HS-5 (cell line): ENCODE measurements around the gene TPM2.

ENCODE experiments used
- DNase-seq: peaks from one replicate; pipeline ENCODE4 v3.0.0-alpha.2; 2012; ENCODE audit warnings: low read depth

Gene TPM2

GRCh38 chr9:35689542-35690293, at the start of gene TPM2:
Gene TPM2, minus strand, starts transcription at chr9:35689925. Its CDS starts 108 bp downstream, at chr9:35689817.
- no peak for DNase-seq

DNA sequence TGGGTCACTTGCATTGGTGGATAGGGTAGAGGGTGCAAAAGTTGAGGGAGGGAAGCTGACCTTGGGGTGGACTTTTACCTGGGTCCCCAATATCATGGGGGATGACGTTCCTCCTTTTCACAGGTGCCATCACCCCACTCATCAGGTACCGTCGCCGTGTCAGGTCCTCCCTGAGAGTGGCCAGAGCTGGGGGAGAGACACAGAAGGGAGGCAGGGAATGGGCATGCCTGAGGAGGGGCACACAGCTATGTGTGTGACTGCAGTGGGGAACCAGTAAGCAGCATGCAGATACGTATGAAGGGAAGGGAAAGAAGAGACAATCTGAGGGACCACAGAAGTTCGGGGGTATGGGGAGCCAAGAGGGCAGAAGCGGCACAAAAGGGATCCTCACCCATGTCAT, 49.2 kb upstream of the TPM2 start:
- no peak for DNase-seq

DNA sequence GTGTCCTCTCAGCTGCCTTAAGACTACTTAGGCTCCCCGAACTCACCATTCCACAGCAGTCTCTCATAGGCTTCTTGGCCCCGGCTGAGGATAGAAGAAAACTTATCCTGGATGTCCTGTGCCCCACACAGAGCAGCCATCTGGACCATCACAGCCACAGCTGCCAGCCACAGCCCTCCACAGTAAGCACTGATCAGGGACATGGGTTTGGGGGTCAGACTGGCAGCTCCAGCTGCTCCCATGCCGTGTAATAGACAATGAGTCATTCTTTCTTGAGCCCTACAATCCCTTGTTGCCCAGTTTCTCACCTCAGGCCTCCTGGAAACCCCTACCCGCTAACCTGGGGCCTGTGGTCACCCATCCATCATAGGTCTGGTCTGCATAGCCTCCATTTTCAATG, 48.5 kb upstream of the TPM2 start:
- no peak for DNase-seq

- no peak for DNase-seq
Observed at GRCh38 chr9:35737143-35737542, 47.4 kb upstream of the TPM2 start.

DNA sequence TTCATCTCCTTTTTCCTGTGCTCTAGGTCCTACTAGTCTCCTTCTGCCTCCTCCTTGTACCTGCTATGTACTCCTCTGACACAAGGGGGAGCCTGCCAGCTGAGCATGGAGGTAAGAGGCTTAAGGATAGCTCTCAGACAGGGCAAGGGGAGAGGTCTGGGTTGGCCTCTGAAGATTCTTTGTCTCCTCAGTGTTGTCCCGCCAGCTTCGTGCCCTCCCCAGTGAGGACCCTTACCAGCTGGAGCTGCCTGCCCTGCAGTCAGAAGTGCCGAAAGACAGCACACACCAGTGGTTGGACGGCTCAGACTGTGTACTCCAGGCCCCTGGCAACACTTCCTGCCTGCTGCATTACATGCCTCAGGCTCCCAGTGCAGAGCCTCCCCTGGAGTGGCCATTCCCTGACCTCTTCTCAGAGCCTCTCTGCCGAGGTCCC, 46.5 kb upstream of the TPM2 start:
- no peak for DNase-seq

GRCh38 chr9:35734096-35734495, 44.4 kb upstream of the TPM2 start:
- DNase-seq, result no peak

DNA sequence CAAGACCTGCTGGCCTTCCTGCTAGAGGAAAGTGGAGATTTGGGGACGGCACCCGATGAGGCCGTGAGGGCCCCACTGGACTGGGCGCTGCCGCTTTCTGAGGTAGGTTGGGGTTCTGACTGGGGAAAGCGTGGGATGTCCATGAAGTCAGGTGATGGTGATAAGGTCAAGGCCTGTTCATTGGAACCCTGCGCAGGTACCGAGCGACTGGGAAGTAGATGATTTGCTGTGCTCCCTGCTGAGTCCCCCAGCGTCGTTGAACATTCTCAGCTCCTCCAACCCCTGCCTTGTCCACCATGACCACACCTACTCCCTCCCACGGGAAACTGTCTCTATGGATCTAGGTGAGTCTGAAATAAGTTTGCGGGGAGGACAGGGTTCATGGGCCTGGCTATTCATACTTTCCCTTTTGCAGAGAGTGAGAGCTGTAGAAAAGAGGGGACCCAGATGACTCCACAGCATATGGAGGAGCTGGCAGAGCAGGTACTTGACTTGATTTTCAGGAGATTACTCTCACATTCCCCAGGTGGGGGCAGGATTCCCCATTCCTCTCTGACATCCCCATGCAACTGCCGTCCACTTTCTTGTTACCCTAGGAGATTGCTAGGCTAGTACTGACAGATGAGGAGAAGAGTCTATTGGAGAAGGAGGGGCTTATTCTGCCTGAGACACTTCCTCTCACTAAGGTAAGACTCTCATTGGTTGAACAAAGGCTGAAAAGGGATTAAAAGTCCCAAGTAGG, 43.2 kb upstream of the TPM2 start:
- DNase-seq, result no peak

GRCh38 chr9:35732185-35732799, 42.6 kb upstream of the TPM2 start, which contains the start of the genes CREB3 and TLN1:
Gene CREB3, plus strand, starts transcription at chr9:35732666. Its CDS starts 107 bp downstream, at chr9:35732773.
Gene TLN1, minus strand, starts transcription at chr9:35732195. Its CDS starts 6,501 bp downstream, at chr9:35725694.
- peak; percentile 94 for DNase-seq

- DNase-seq, result no peak
Observed at GRCh38 chr9:35731415-35732184, 41.9 kb upstream of the TPM2 start.

- DNase-seq, result no peak
Observed at GRCh38 chr9:35730486-35730854, 40.7 kb upstream of the TPM2 start.

DNA sequence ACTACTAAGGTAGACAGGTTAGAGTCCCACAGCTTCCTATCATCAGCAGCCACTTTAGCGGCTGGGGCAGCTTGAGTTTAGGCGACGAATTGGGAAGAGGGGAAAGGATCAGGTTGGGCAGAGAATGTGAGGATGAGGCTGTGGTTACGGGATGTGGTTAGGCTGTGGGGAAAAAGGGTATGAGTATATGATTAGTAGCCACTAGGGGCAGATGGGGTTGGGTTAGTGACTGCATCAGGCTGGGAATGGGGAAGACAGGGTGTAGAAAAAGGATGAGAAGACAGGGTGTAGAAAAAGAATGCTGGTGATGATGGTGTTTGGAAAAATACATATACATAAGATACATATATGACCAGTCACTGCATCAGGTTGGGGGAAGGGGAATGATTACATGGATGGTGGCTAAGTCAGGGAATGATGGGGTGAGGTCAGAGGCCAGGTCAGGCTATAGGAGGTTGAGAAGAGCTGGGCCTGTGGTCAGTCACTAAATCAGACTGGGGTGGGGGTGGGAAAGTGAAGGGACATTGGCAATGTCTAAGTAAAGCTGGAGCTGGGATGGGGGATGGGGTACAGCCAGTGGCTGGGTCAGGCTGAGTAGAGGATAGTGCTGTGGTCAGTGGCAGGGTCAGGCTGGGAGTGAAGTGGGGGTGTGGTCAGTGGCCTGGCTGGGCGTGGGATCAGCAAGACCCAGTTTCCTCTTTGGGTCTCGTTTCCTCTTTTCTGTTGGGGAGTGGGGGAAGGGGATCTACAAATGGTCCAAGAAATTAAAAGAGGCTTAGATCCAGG, 40.2 kb upstream of the TPM2 start:
- peak; percentile 90 for DNase-seq

DNA sequence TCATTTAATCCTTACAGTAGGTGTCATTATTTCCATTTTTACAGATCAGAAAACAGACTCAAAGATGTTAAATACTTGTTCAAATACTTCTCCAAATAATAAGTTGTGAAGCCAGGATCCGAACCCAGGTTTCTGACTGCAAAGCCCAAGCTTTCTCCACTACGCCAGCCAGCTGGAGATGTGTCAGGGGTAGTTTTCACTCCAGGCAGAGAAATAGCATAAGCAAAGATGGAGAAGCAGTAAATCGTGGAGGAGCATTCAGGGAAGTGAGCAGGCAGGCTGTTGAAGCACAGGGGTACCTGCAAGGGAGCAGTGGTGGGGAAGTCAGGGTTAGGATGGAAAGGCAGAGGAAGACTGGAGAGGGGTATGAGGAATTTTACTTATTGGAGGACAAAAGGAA, 39.4 kb upstream of the TPM2 start:
- no peak for DNase-seq

- peak; percentile 94 for DNase-seq
Observed at GRCh38 chr9:35728041-35728971, 38.6 kb upstream of the TPM2 start.

DNA sequence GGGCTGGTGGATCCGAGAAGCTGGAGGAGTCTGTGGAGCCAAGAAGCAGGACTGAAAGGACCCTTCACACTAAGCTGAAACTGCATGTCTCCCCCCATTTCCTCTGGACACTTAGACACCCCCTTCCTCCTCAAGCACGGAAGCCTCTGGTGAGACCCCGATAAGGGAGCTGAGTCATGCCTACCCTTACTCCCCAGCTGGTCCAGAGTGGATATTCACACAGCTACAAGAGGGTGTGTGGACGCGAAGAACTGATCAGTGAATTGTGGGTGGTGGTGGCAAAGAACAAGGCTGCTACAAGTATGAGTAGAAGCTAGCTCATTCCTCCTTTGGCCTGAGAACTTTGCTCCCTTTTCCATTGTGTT, 37.9 kb upstream of the TPM2 start:
- no peak for DNase-seq

GRCh38 chr9:35726931-35727330, 37.2 kb upstream of the TPM2 start:
- DNase-seq, result no peak

DNA sequence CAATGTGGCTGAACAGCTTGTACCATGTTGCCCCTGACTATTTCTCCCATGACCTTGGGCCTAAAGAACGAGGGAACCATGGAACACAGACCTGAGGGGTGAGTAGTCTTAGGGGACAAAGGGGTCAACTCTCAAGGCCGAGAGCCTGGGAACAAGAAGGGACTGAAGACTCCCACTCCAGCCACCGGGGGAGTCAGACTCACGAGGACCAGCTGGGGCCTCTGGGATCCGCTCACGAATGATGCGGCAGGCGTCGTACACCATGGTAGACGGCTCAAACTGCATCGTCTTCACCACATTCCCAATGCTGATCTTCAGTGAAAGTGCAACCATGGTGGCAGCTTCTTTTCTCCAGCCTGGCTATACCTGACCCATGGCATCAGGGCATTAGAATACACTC, 35.6 kb upstream of the TPM2 start:
- DNase-seq, result no peak

GRCh38 chr9:35723908-35724307, 34.2 kb upstream of the TPM2 start:
- no peak for DNase-seq

GRCh38 chr9:35723426-35723825, 33.7 kb upstream of the TPM2 start:
- no peak for DNase-seq

- DNase-seq, result no peak
Observed at GRCh38 chr9:35719546-35719945, 29.8 kb upstream of the TPM2 start.
